GM10248 (cell line): ENCODE measurements around the gene CAPRIN2.

Source experiments
- CTCF ChIA-PET: fragments of 300-600 bp; sonication (Branson Sonifier 250); formaldehyde crosslinking; extraction: SDS; loops from one replicate; lab custom pipeline; 2021; ENCODE audit warnings: antibody characterized with exemption; lab: Yijun Ruan, JAX
- POLR2A ChIA-PET: fragments of 350-650 bp; sonication (Branson Sonifier 250); formaldehyde crosslinking; extraction: SDS; loops from one replicate; lab custom pipeline; 2020; ENCODE audit warnings: antibody characterized with exemption; lab: Yijun Ruan, JAX
- DNase-seq: peaks from one replicate; pipeline ENCODE4 v3.0.0; 2012; ENCODE audit errors: extremely low spot score
- CTCF ChIP-seq: IDR thresholded peaks from 2 replicates; pipeline ENCODE4 v1.5.1; 2012; ENCODE audit warnings: mild to moderate bottlenecking, low read depth; ENCODE audit errors: extremely low read depth, missing control alignments, control extremely low read depth

Gene CAPRIN2

GRCh38 chr12:30700216-30700900, 54.4 kb downstream of the CAPRIN2 start:
- TF ChIP-seq CTCF: no peak
- DNase-seq: no peak
- ChIA-PET CTCF (interaction anchor here (0.6 to 2.8 kb wide), 4 partner anchors 10 to 25 kb away, joined by 3 to 16 read pairs (median 3); no protein-coding TSS in a partner anchor), POLR2A (no interaction called here)

GRCh38 chr12:30698346-30698745, 56.4 kb downstream of the CAPRIN2 start:
- POLR2A ChIA-PET: no interaction called here

GRCh38 chr12:30696943-30697342, 57.8 kb downstream of the CAPRIN2 start:
- TF ChIP-seq CTCF: no peak
- DNase-seq: no peak
- CTCF ChIA-PET: interaction anchor here (1.0 to 1.4 kb wide), 2 partner anchors 11 to 13 kb away, joined by 3 to 4 read pairs; no protein-coding TSS in a partner anchor
- POLR2A ChIA-PET: no interaction called here

More at GRCh38 chr12:30698346-30698745, 56.4 kb downstream of the CAPRIN2 start:
- no peak for TF ChIP-seq CTCF
- CTCF ChIA-PET: interaction anchor here (1.4 kb wide), 1 partner anchor 9 kb away, joined by 3 read pairs; no protein-coding TSS in a partner anchor
- DNase-seq: no peak

GRCh38 chr12:30696486-30696885, 58.3 kb downstream of the CAPRIN2 start:
- TF ChIP-seq CTCF: no peak
- DNase-seq: no peak
- ChIA-PET CTCF (interaction anchor here (1.0 to 1.3 kb wide), 2 partner anchors 11 to 13 kb away, joined by 4 to 7 read pairs; no protein-coding TSS in a partner anchor), POLR2A (no interaction called here)

- ChIA-PET CTCF (interaction anchor here (1.0 to 1.5 kb wide), 3 partner anchors 10 to 14 kb away, joined by 4 to 7 read pairs (median 6); no protein-coding TSS in a partner anchor), POLR2A (interaction anchor here (0.6 to 0.7 kb wide), 2 partner anchors 14 to 1008 kb away, joined by 3 to 4 read pairs; no protein-coding TSS in a partner anchor)
- no peak for DNase-seq
- no peak for TF ChIP-seq CTCF
These were observed 58.7 kb downstream of the CAPRIN2 start for GRCh38 chr12:30696103-30696408.

GRCh38 chr12:30695199-30696102, 59.3 kb downstream of the CAPRIN2 start, which contains the start of gene IPO8:
TSS of gene IPO8 (minus strand) at chr12:30695869. CDS start at chr12:30695647, 222 bp downstream.
- POLR2A ChIA-PET: interaction anchor here (0.6 to 0.7 kb wide), 3 partner anchors 10 to 1009 kb away, joined by 3 to 4 read pairs (median 3); no protein-coding TSS in a partner anchor
- peak; percentile 30 for TF ChIP-seq CTCF
- DNase-seq: peak; percentile 94
- CTCF ChIA-PET: interaction anchor here (1.0 to 2.4 kb wide), 9 partner anchors 10 to 113 kb away, joined by 3 to 12 read pairs (median 6); no protein-coding TSS in a partner anchor
